AG09319 (cell line): ENCODE data around the gene SYNPO.

Experiments
- DNase-seq: peaks from one replicate; pipeline ENCODE4 v3.0.0-alpha.2; 2010; ENCODE audit warnings: low read depth; ENCODE audit errors: extremely low read depth
- TF ChIP-seq, protein P1 (sequence below): IDR thresholded peaks from 2 replicates; pipeline ENCODE4 v1.5.1; 2011; ENCODE audit warnings: low read depth, mild to moderate bottlenecking, inconsistent platforms, low read length, moderate library complexity

SYNPO gene

DNA sequence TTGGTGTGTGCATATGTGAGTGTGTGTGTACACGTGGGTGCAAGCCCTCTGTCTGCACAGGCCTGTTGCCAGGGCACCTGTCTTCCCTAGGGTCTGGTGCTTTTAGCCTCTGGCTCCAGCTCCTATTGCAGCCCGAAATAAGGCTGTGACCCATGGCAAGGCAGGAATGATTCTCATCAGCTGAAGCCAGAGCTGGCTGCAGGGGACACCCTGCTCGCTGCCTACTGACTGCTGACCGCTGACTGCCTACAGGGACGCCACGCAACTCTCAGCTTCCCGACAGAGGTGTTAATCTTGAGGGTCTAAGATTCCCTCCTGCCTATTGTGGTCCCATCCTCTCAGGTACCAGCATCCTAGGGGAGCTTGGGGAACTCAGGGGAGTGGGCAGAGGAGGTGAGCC, 20.6 kb downstream of the SYNPO start, which contains the start of gene MYOZ3:
TSS of gene MYOZ3 (plus strand) at position 166 of the 400 bp plus-strand sequence. CDS start 1,691 bp downstream, outside the sequence.
- TF ChIP-seq, protein P1, sequence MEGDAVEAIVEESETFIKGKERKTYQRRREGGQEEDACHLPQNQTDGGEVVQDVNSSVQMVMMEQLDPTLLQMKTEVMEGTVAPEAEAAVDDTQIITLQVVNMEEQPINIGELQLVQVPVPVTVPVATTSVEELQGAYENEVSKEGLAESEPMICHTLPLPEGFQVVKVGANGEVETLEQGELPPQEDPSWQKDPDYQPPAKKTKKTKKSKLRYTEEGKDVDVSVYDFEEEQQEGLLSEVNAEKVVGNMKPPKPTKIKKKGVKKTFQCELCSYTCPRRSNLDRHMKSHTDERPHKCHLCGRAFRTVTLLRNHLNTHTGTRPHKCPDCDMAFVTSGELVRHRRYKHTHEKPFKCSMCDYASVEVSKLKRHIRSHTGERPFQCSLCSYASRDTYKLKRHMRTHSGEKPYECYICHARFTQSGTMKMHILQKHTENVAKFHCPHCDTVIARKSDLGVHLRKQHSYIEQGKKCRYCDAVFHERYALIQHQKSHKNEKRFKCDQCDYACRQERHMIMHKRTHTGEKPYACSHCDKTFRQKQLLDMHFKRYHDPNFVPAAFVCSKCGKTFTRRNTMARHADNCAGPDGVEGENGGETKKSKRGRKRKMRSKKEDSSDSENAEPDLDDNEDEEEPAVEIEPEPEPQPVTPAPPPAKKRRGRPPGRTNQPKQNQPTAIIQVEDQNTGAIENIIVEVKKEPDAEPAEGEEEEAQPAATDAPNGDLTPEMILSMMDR: no peak
- DNase-seq: no peak

DNA sequence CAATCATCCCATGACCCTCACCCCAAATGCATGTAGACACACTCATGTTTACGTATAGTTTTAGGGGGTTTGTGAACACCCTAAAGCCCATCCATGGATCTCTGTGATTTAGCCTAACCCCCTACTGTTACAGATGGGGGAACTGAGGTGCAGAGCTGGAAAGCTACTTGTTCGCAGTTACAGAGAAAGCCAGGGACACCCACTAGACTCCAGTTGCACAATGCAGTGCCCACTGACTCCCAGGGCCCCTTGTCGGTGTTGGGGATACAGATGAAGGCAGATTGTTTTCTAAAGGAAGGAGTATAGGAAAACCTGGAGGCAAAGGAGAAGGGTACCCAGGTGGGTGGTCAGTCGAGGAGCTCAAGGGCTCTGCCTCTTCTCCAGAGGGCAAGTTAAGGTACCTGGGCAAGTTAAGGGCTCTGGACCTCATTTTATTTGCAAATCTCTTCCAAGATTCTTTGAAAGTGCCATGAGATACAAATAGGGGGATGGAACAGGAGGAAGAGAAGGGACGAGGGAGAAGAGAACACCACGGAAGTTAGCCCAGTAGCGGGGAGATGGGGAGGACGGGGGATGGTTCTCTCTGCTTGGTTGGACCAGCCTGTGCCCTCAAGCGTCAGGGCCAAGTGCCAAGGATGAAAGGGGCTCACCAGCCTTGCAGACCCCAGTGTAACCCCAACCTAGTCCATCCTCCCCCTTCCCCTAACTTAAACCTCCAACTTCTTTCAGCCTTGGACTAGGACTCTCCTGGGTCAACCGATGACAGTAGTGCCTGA, 21.5 kb downstream of the SYNPO start:
- no peak for DNase-seq
- TF ChIP-seq, protein P1: no peak

DNA sequence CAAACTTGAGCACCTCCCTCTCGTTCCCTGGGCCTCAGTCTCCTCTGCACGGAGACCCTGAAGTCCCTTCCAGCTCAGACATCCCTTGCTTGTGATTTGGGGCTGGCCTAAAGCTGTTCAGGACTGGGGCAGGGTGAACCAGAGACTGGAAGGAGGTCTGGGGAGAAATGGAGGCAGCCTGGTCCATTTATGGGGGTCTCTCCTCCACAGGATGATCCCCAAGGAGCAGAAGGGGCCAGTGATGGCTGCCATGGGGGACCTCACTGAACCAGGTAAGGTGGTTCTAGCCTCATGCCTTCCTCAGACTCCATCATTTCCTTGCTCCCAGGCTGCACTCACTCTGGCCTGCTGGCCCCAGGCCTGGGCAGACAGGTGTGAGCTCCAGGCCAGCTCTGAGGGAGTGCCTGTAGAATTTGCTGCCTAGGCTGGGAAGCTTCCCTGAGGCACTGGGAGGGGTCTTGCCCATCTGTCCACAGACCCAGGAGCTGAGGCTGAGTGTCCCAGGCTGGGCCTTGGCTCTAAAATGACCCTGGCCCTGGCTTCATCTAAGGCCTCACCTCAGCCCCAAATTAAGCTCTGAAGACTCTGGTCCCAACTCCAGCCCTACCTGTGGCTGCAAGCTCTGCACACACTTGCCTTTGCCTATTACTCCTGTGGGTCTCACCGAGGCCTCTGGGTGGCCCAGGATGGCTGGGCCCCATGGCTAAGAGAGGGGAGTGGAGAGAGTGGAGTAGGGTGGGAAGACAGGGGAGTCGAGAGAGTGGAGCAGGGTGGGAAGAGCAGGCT, 22.5 kb downstream of the SYNPO start:
- DNase-seq: no peak
- TF ChIP-seq, protein P1: no peak

DNA sequence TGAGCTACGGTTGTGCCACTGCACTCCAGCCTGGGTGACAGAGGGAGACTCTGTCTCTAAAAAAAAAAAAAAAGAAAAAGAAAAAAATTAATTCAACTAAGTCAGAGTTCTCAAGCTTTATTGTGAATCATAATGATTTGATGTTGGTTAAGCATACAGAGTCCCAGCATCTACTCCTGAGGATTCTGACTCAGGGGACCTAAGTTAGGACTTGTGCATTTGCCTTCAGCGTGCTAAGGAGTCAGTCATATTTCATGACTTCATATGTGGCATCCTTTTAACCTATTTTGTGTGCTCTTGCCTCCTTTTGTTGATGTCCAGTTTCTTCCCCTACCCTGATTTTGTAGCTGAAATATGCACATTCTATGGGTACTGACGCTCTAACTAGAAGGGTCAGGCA, 23.5 kb downstream of the SYNPO start:
- no peak for DNase-seq
- TF ChIP-seq, protein P1: no peak

DNA sequence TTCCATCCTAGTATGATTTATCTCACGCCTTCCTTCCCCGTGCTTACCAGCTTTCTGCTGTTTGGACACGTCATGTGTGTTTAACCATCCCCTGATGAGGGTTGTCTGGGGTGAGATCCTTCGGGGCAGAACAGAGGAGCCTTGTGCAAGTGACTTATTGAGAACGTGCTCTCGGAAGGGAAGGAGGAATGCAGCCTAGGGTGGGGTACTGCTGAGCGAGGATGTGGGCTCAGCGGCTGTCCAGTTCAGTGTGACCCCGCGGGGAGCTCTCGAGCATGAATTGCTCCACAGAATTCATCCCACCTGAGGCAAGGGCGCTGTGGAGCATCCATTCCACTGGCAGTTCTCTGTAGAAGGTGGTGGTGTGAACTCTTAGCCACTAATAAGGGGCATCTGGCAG, 24.6 kb downstream of the SYNPO start:
- no peak for DNase-seq
- TF ChIP-seq, protein P1: no peak

DNA sequence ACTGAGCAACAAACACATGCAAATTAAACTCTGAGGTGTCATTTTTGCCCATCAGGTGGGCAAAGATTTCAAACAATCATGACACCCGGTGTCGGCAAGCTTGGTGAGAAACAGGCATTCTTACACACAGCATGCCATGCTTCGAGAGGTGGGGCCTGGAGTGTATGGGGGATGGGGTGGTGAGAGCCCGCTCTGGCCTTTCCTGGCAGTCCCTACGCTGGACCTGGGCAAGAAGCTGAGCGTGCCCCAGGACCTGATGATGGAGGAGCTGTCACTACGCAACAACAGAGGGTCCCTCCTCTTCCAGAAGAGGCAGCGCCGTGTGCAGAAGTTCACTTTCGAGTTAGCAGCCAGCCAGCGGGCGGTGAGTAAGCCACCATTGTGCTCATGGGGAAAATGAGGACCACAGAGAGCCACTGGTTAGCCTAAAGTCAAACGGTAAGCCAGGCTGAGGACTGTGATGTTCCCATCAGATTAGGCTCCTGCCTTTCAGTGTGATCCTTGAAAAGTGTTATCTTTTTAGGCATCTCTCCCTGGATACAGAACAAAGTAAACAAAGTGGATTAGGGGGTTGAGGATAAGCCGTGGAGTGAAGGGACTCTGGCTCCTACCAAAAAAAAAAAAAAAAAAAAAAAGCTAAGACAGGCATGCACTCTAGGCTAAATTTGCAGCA, 30.0 kb downstream of the SYNPO start:
- DNase-seq: no peak
- TF ChIP-seq, protein P1: no peak
